Activated B cell treated with CpG ODN at 0.5 μM for 24 hours (primary cell): ENCODE measurements around the gene HCFC2. TPM values are rescaled to one million over a fixed set of nuclear protein-coding genes. Genes with fewer than 3 reads are reported as not detected.

Experiments
- ATAC-seq: fragments of 200-7000 bp; cut with Tn5 transposase; one replicate; pipeline ENCODE4 v1.10.0; 2021; ENCODE audit warnings: low read depth, mild to moderate bottlenecking, moderate library complexity
- CTCF ChIA-PET: fragments of 350-600 bp; sonication (Branson Sonifier 250); formaldehyde crosslinking; loops from one replicate; lab custom pipeline; 2021; ENCODE audit warnings: antibody characterized with exemption; lab: Charles Lee
- POLR2A ChIA-PET: fragments of 350-600 bp; sonication (Branson Sonifier 250); formaldehyde crosslinking; loops from one replicate; lab custom pipeline; 2021; ENCODE audit warnings: antibody characterized with exemption; lab: Charles Lee
- DNase-seq: peaks from one replicate; pipeline ENCODE4 v3.0.0; 2022
- H3K27ac Mint-ChIP-seq: one replicate; pipeline ENCODE4 v1.8.0; 2020; ENCODE audit warnings: mixed read lengths
- H3K27me3 Mint-ChIP-seq: one replicate; pipeline ENCODE4 v1.8.0; 2021; ENCODE audit warnings: mixed read lengths
- H3K36me3 Mint-ChIP-seq: one replicate; pipeline ENCODE4 v1.8.0; 2021; ENCODE audit warnings: low read depth, mixed read lengths
- H3K4me1 Mint-ChIP-seq: one replicate; pipeline ENCODE4 v1.8.0; 2021; ENCODE audit warnings: mixed read lengths
- H3K4me3 Mint-ChIP-seq: one replicate; pipeline ENCODE4 v1.8.0; 2020; ENCODE audit warnings: mild to moderate bottlenecking, mixed read lengths
- H3K9me3 Mint-ChIP-seq: one replicate; pipeline ENCODE4 v1.8.0; 2020; ENCODE audit warnings: mixed read lengths
- CTCF ChIP-seq: fragments of 200-600 bp; IDR thresholded peaks from one replicate; pipeline ENCODE4 v1.8.0; 2022; ENCODE audit warnings: antibody characterized with exemption, mild to moderate bottlenecking
- intact Hi-C: fragments of 100-400 bp; cut with micrococcal nuclease; formaldehyde crosslinking; loops from one replicate; pipeline ENCODE4 v1.15.1; 2024
- total RNA-seq: library from RNA; stranded (reverse); gene quantifications from 2 replicates; pipeline ENCODE4 v1.2.3, GENCODE V29; 2022

Gene HCFC2
- total RNA-seq, 1 donor from 2014 or later = 11.2 TPM

- Mint-ChIP-seq H3K27ac (no peak within 1 kb of the TSS), H3K4me3 (no peak within 1 kb of the TSS), H3K36me3 (no peaks in the 10 kb centered on the region), H3K9me3 (no peaks in the 10 kb centered on the region), H3K27me3 (peaks cover 42% of the 10 kb centered on the region), H3K4me1 (peaks cover 5% of the 10 kb centered on the region)
- POLR2A ChIA-PET = interaction anchor here (0.9 kb wide), 1 partner anchor 14 kb away, joined by 3 read pairs; the partner anchor contains the start of gene HCFC2
- no peak for TF ChIP-seq CTCF
- ATAC-seq (no peak), DNase-seq (no peak)
- CTCF ChIA-PET = no interaction called here
- intact Hi-C loops = no loop called here
These were observed 14.4 kb upstream of the HCFC2 start, which contains the start of gene GLT8D2 for GRCh38 chr12:104049903-104050356. GLT8D2 (minus strand) TSS chr12:104050187; CDS start chr12:104019648, 30,539 bp downstream.

- DNase-seq (no peak), ATAC-seq (no peak)
- H3K27ac Mint-ChIP-seq = no peak overlapping the region
- H3K9me3 Mint-ChIP-seq = no peaks in the 10 kb centered on the region
- ChIA-PET POLR2A (interaction anchor here (0.9 kb wide), 1 partner anchor 14 kb away, joined by 3 read pairs; the partner anchor contains the start of gene HCFC2), CTCF (interaction anchor here (0.6 kb wide), 1 partner anchor 57 kb away, joined by 3 read pairs; no protein-coding TSS in a partner anchor)
- intact Hi-C loops = no loop called here
- no peak for TF ChIP-seq CTCF
- H3K27me3 Mint-ChIP-seq = peaks cover 43% of the 10 kb centered on the region
- H3K4me1 Mint-ChIP-seq = peaks cover 5% of the 10 kb centered on the region
- H3K36me3 Mint-ChIP-seq = no peaks in the 10 kb centered on the region
- no peak overlapping the region for H3K4me3 Mint-ChIP-seq
These were observed 13.9 kb upstream of the HCFC2 start for GRCh38 chr12:104050436-104050835.

GRCh38 chr12:104054681-104055346 is 9.5 kb upstream of the HCFC2 start:
- intact Hi-C loops = no loop called here
- TF ChIP-seq CTCF = no peak
- Mint-ChIP-seq H3K4me3 (no peak overlapping the region), H3K27ac (no peak overlapping the region), H3K27me3 (peaks cover 35% of the 10 kb centered on the region), H3K4me1 (peaks cover 5% of the 10 kb centered on the region), H3K36me3 (no peaks in the 10 kb centered on the region), H3K9me3 (peaks cover 3% of the 10 kb centered on the region)
- DNase-seq = no peak
- ChIA-PET CTCF (interaction anchor here (1.2 to 5.8 kb wide), 2 partner anchors 10 to 54 kb away, joined by 3 to 65 read pairs; partner anchors contain the start of gene HCFC2), POLR2A (interaction anchor here (1.0 kb wide), 1 partner anchor 9 kb away, joined by 3 read pairs; the partner anchor contains the start of gene HCFC2)
- ATAC-seq = no peak

- ATAC-seq = no peak
- intact Hi-C loops = no loop called here
- CTCF ChIA-PET = interaction anchor here (1.2 to 5.8 kb wide), 2 partner anchors 9 to 53 kb away, joined by 3 to 65 read pairs; partner anchors contain the start of gene HCFC2
- peaks cover 31% of the 10 kb centered on the region for H3K27me3 Mint-ChIP-seq
- peaks cover 3% of the 10 kb centered on the region for H3K9me3 Mint-ChIP-seq
- DNase-seq = no peak
- H3K27ac Mint-ChIP-seq = no peak overlapping the region
- no peaks in the 10 kb centered on the region for H3K36me3 Mint-ChIP-seq
- H3K4me1 Mint-ChIP-seq = no peaks in the 10 kb centered on the region
- POLR2A ChIA-PET = interaction anchor here (1.0 kb wide), 1 partner anchor 8 kb away, joined by 3 read pairs; the partner anchor contains the start of gene HCFC2
- H3K4me3 Mint-ChIP-seq = no peak overlapping the region
- TF ChIP-seq CTCF = no peak
These were observed 8.5 kb upstream of the HCFC2 start for GRCh38 chr12:104055686-104056388.
